GM19452 (cell line): ENCODE measurements around the gene SLC6A9.

Source experiments
- ATAC-seq: cut with Tn5 transposase; IDR thresholded peaks from one replicate; pipeline ENCODE4 v1.9.1; 2021; ENCODE audit not compliant: unreplicated experiment

SLC6A9 gene

GRCh38 chr1:43949678-43950077, 81.6 kb downstream of the SLC6A9 start:
- no peak for ATAC-seq

GRCh38 chr1:43947874-43948437, 83.3 kb downstream of the SLC6A9 start:
- no peak for ATAC-seq

- peak; percentile 20 for ATAC-seq
Observed at GRCh38 chr1:43947061-43947873, 84.0 kb downstream of the SLC6A9 start.
